Measurements from ENCODE around the gene PIEZO1.
A peak's percentile ranks its signal among the peaks of the same experiment; 100 is the strongest.

Gene PIEZO1

GRCh38 chr16:88721236-88721635, 63.8 kb downstream of the PIEZO1 start:
- no peak for DNase-seq (ENCODE audit: low read depth in 3 of 3, low spot score in 1 of 3)

DNA sequence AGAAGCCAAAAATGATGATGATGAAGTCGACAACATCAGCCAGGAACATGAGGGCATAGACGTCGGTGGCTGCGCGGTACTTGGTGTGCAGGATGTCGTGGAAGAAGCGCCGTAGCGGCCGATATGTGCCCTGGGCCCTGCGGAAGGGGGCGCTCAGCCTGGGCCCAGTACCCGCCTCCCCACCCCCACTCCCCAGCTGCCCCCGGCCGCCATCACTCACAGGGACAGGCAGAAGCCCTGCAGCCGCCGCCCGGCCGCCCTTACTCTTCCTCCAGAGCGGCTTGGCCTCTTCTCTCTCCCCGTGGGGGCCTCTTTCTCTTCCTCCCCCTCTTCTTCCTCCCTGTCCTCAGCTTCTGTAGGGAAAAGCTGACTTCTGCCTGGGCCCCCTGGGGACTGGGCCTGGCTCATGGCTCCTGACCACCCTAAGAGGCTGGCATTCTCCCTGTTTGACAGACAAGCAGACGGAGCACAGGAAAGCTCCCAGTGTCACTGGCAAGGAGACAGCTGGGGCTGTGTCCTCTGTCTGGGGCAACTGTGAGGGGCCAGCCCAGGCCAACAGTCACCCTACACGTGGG, 64.5 kb downstream of the PIEZO1 start:
- no peak for DNase-seq (ENCODE audit: low read depth in 3 of 3, low spot score in 1 of 3)

DNA sequence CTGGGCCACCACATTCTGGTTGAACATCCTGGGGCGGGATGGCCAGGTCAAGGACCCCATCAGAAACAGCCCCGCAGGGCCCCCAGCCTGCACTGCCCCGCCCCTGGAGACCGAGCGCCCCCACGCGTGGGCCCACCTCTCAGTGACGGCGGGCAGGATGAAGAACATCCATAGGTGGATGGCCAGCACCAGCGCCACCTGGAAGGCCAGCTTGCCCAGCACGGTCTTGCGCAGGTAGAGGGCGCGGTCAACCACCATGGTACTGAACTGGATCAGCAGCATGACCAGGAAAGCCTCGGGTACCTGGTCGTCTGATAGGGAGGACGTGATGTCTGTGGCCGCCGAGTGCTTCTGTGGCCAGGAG, 65.1 kb downstream of the PIEZO1 start:
- no peak for DNase-seq (ENCODE audit: low read depth in 3 of 3, low spot score in 1 of 3)

GRCh38 chr16:88719267-88719932, 65.6 kb downstream of the PIEZO1 start:
- DNase-seq (ENCODE audit: low read depth in 3 of 3, low spot score in 1 of 3): no peak

DNA sequence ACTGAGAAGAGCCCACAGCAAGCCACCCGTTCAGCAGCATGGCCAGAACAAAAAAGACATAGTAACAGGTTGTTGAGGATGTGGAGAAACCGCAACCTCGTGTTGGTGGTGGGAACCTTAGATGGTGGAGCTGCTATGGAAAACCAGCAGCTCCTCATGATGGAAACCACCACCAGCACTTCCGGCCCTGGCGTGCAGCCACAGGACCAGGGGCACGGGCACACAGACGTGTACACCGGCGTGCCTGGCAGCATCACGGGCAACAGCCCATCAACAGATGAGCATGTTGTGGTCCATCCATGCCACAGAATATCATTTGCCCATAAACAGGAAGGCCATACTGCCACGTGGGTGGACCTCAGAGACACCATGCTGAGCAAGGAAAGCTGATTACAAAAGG, 66.8 kb downstream of the PIEZO1 start:
- no peak for DNase-seq (ENCODE audit: low read depth in 3 of 3, low spot score in 1 of 3)

GRCh38 chr16:88716601-88717001, 68.4 kb downstream of the PIEZO1 start:
- DNase-seq (ENCODE audit: low read depth in 3 of 3, low spot score in 1 of 3): no peak

DNA sequence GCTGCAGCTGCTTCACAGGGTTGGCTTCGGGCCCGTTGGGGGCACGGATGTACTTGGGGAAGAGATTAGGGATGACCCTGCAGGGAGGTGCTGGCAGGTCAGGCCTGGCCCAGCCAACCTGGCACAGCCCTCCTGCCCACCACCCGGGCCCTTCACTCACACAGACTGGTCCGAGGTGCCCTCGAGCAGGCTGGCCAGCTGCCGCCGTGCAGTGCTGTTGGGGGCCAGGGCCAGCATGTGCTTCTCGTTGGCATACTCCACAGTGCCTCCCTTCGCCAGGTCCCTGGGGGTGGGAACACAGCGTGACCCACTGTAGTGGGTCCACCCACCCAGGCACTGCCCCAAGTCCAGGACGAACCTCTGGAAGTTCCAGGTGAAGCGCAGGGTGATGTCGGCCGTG, 68.8 kb downstream of the PIEZO1 start:
- DNase-seq (ENCODE audit: low read depth in 3 of 3, low spot score in 1 of 3): no peak

- no peak for DNase-seq (ENCODE audit: low read depth in 3 of 3, low spot score in 1 of 3)
These were observed 69.5 kb downstream of the PIEZO1 start for GRCh38 chr16:88715312-88716190.

DNA sequence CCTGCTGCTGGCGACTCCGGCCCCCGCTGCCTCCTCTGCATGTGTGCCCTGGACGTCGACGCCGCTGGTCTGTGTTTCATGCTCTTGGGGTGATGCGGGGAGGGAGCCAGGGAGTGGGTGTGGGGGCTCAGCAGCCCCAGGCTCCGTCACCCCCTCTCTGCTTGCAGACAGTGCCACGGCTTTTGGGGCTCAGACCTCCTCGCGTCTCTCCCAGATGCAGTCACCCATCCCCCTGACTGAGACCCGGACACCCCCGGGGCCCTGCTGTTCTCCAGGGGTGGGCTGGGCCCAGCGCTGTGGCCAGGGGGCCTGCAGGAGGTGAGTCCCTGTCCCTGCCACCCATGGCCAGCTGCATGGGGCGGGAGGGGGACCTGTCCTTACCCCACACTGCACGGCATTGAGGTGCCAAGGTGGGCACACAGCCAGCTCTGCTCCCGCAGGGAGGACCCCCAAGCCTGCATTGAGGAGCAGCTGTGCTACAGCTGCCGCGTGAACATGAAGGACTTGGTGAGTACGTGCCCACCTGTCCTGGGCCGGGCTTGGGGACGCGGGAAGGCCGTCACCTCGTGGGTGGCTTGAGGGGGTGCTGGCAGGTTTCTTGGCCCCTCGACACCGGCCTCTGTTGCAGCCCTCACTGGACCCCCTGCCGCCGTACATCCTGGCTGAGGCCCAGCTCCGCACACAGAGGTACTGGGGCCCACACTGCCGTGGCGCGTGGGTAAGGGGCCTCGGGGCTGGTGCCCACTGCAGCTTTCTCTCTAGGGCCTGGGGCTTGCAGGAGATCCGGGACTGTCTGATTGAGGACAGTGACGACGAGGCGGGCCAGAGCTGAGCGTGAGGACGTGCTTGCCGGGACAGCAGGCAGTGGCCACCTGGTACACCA, 70.4 kb downstream of the PIEZO1 start:
- no peak for DNase-seq (ENCODE audit: low read depth in 3 of 3, low spot score in 1 of 3)

DNA sequence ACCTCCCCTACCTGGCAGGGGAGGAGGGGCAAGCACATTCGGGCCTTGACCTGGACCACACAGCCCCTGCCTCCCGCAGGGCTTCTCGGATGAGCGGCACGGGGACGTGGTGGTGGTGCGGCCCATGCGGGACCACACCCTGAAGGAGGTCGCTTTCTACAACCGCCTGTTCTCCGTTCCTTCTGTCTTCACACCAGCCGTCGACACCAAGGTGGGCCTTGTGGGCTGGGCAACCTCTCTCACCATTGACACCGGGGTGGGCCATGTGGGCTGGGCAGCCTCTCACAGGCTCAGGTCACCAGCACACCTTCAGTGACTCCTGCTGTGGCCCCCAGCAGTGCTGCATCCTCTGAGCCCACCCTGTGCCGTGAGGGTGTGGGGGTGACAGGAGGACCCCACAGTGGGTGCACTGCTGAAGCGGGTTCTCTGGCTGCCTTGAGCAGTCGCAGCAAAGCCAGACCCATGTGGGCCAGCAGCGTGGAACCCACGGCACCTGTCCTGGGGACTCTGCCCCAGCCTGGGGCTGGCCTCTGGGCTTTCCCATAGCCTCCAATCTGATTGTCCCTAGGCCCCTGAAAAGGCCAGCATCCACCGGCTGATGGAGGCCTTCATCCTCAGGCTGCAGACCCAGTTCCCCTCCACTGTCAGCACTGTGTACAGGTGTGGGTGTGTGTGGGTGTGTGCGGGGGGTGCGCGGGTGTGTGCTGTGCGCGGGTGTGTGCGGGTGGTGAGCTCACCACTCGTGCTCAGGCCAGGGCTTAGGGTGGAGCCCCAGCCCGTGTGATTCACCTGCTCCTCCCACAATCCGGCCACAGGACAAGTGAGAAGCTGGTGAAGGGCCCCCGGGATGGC, 71.2 kb downstream of the PIEZO1 start:
- DNase-seq (ENCODE audit: low read depth in 3 of 3, low spot score in 1 of 3): no peak

GRCh38 chr16:88713054-88713453, 72.0 kb downstream of the PIEZO1 start:
- DNase-seq (ENCODE audit: low read depth in 3 of 3, low spot score in 1 of 3): no peak

DNA sequence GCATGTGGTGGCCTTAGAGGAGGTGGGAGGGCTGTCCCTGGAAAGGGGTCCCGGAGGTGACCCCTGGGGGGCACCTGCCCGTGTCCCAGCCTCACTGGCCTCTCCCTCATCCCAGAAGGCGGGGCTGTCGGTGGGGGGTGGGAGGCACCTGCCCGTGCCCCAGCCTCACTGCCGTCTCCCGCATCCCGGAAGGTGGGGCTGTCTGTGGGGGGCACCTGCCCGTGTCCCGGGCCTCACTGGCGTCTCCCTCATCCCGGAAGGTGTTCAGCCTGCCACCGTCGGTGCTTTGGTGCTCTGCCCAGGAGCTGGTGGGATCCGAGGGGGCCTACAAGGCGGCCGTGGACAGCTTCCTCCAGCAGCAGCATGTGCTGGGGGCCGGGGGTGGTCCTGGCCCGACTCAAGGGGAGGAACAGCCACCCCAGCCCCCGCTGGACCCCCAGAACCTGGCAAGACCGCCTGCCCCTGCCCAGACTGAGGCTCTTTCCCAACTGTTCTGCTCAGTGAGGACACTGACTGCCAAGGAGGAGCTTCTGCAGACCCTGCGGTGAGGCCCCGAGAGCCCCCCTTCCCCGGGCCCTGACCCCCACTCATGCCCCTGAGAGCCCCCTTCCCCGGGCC, 72.5 kb downstream of the PIEZO1 start:
- no peak for DNase-seq (ENCODE audit: low read depth in 3 of 3, low spot score in 1 of 3)

GRCh38 chr16:88711750-88712340, 73.2 kb downstream of the PIEZO1 start:
- no peak for DNase-seq (ENCODE audit: low read depth in 3 of 3, low spot score in 1 of 3)

GRCh38 chr16:88710556-88710955, 74.5 kb downstream of the PIEZO1 start:
- DNase-seq (ENCODE audit: low read depth in 3 of 3, low spot score in 1 of 3): no peak

DNA sequence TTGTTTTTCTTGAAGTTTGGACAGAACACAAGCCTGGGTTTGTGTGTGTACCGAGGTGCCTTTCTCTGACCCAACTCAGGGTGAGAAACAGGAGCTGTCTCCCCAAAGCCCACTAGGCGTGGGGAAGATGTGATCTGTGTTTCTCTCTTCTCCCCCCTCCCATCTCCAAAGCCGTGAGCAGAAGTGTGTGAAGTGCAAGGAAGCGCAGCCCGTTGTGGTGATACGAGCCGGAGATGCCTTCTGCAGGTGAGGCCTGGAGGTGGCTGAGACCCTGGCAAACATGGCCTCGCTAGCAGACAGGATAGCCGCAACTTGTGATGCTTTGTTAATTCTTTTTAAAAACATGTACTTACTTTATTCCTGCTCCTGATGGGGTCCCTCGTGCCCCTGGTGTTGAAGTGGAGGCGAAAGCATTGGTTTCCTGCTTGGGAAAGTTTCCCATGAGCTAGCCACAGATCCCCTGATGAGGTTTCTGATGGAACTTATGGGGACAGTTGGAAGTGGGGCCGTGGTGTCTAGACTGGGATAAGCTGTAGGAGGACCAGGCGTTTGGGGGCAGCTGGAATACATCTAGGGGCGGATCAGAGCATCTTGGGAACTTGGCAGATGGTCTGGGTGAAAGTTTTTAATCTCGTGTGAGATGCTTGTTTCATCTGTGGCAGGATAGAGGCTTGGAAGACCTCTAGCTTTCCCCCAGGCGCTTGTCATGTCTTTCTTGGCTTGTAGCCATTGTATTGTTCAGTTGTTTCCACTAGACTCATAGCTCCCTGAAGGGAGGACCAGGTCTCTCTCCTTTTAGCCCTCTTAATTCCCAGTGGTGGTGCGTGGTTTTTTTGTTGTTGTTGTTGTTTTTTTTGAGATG, 77.8 kb downstream of the PIEZO1 start:
- DNase-seq (ENCODE audit: low read depth in 3 of 3, low spot score in 1 of 3): no peak

GRCh38 chr16:88706229-88706964, 78.6 kb downstream of the PIEZO1 start, which contains the start of the genes CTU2 and RNF166:
CTU2 (plus strand) TSS chr16:88706503; CDS start chr16:88706531, 28 bp downstream.
RNF166 (minus strand) TSS chr16:88706408; CDS start chr16:88706325, 83 bp downstream.
- peak; percentile 63 to 92 (median 78) for DNase-seq (ENCODE audit: low read depth in 3 of 3, low spot score in 1 of 3)

DNA sequence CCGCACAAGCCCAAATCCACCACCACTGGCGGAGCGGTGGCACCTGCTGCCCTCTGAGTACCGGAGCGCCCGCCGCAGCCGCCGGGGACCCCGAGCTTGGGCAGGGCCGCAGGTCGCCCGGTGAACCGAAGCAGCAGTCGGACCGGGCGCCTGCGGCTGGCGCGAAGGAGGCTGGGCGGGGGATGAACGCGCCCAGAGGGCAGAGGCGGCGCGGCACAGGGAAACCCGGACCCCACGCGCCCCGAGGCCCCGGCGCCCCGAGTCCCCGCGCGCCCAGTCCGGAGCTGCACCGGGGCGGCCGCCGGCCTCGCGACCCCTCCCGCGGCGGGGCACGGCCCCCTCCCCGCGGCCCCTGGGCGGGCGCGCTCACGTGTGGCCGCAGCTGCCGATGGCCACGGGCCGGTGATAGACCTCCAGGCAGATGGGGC, 79.2 kb downstream of the PIEZO1 start:
- no peak for DNase-seq (ENCODE audit: low read depth in 3 of 3, low spot score in 1 of 3)
